Esophagus muscularis mucosa (tissue), 4 donors: ENCODE measurements around the gene PWWP3B. TPM values are rescaled to one million over a fixed set of nuclear protein-coding genes. Genes with fewer than 3 reads are reported as not detected.

Experiments
- DNase-seq: peaks from one replicate; pipeline ENCODE4 v3.0.0-alpha.2; 2017; ENCODE audit errors: extremely low spot score
- H3K27ac ChIP-seq, 4 donors: fragments of 200-600 bp; sonication (generic); replicated peaks in 1 of 4; 1 replicate in 3 of 4; 2 replicates in 1 of 4; pipeline ENCODE4 v1.5.1; 2016 to 2019; ENCODE audit warnings: mild to moderate bottlenecking in 1 of 4
- H3K27me3 ChIP-seq, 4 donors: fragments of 200-600 bp; sonication (generic); one replicate each; pipeline versions ENCODE4 v1.5.1 to v1.6.0; 2016 to 2019
- H3K36me3 ChIP-seq, 4 donors: fragments of 200-600 bp; sonication (generic); one replicate each; pipeline ENCODE4 v1.5.1; 2016 to 2019
- H3K4me1 ChIP-seq, 4 donors: fragments of 200-600 bp; sonication (generic); one replicate each; pipeline ENCODE4 v1.5.1; 2016 to 2019
- H3K4me3 ChIP-seq, 4 donors: fragments of 200-600 bp; sonication (generic); 1 replicate in 2 of 4; 2 replicates in 2 of 4; pipeline ENCODE4 v1.5.1; 2016 to 2019; ENCODE audit warnings: mild to moderate bottlenecking in 4 of 4, moderate library complexity in 1 of 4
- H3K9me3 ChIP-seq, 4 donors: fragments of 200-600 bp; sonication (generic); 1 replicate in 3 of 4; 2 replicates in 1 of 4; pipeline ENCODE4 v1.5.1; 2016 to 2019
- EP300 ChIP-seq: sonication (generic); formaldehyde crosslinking; IDR thresholded peaks from one replicate; pipeline ENCODE4 v1.6.1; 2017; ENCODE audit warnings: antibody characterized with exemption
- POLR2A ChIP-seq: fragments of 450-650 bp; IDR thresholded peaks from one replicate; pipeline ENCODE4 v1.6.1; 2017; ENCODE audit warnings: antibody characterized with exemption, moderate library complexity, mild to moderate bottlenecking, low read depth
- POLR2AphosphoS5 ChIP-seq, 2 donors: sonication (generic); formaldehyde crosslinking; IDR thresholded peaks; one replicate each; pipeline ENCODE4 v1.6.1; 2017; ENCODE audit warnings: antibody characterized with exemption in 2 of 2
- WGBS: methylation state at CpG from one replicate; pipeline ENCODE4 v1.1.5; 2018; 5-methylcytosine and 5-hydroxymethylcytosine counted together
- intact Hi-C: fragments of 100-400 bp; cut with DNase I; formaldehyde crosslinking; loops from one replicate; pipeline ENCODE4 v1.15.1; 2023
- total RNA-seq, 4 donors: library from RNA; depleted of rRNA; stranded (reverse); fragments of >200 nt; gene quantifications; one replicate each; pipeline versions ENCODE4 v1.1.0 to v1.2.1, GENCODE V29; 2016
- TF ChIP-seq, protein P1 (sequence below), 3 experiments: fragments of 200-600 bp in 2 of 3; fragments of 450-650 bp in 1 of 3; sonication (generic) in 2 of 3; IDR thresholded peaks; one replicate each; pipeline ENCODE4 v1.5.1; 2017 to 2019; ENCODE audit warnings: antibody characterized with exemption in 3 of 3, mild to moderate bottlenecking in 2 of 3, moderate library complexity in 1 of 3

Gene PWWP3B
- under 1 TPM in 3 of 4 donors, not detected in 1; 0.13 to 0.33 (median 0.23) TPM for total RNA-seq

DNA sequence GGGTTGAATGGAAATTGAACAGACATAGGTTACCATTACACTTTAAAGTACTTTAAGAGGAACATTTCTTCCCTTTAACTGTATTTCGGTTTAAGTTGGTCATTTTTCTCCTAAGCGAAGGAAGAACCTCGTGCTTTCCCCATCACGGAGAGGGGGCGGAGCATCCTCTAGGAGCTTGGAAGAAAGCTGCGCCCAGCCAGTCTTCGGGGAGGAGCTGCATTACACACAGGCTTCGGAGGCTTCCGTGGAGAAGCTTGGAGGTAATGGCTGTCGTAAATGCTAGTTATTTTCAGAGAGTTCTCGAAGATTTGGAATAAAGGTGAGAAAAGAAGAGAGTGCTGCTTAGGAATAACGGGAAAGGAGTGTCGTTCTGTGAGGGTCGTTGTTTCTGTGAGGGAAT, at the start of gene PWWP3B:
TSS of gene PWWP3B (plus strand) at position 199 of the 400 bp plus-strand sequence. CDS start 37,128 bp downstream, outside the sequence.
- no peaks in the 10 kb centered on the region for H3K36me3 ChIP-seq
- 27% methylated on average over 14 of the region's 14 CpGs for WGBS
- H3K27ac ChIP-seq, result no peak within 1 kb of the TSS
- H3K4me3 ChIP-seq, result no peak within 1 kb of the TSS
- H3K9me3 ChIP-seq, result no peaks in the 10 kb centered on the region
- no peak for DNase-seq
- H3K27me3 ChIP-seq, result peaks cover 0 to 7% (median 0%) of the 10 kb centered on the region in 4 donors
- H3K4me1 ChIP-seq, result no peaks in the 10 kb centered on the region
- intact Hi-C loops, result no loop called here
- no peak for TF ChIP-seq POLR2AphosphoS5 (IDR thresholded peaks at IDR 0.05)
- TF ChIP-seq, protein P1, sequence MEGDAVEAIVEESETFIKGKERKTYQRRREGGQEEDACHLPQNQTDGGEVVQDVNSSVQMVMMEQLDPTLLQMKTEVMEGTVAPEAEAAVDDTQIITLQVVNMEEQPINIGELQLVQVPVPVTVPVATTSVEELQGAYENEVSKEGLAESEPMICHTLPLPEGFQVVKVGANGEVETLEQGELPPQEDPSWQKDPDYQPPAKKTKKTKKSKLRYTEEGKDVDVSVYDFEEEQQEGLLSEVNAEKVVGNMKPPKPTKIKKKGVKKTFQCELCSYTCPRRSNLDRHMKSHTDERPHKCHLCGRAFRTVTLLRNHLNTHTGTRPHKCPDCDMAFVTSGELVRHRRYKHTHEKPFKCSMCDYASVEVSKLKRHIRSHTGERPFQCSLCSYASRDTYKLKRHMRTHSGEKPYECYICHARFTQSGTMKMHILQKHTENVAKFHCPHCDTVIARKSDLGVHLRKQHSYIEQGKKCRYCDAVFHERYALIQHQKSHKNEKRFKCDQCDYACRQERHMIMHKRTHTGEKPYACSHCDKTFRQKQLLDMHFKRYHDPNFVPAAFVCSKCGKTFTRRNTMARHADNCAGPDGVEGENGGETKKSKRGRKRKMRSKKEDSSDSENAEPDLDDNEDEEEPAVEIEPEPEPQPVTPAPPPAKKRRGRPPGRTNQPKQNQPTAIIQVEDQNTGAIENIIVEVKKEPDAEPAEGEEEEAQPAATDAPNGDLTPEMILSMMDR (IDR thresholded peaks at IDR 0.05), result no peak

DNA sequence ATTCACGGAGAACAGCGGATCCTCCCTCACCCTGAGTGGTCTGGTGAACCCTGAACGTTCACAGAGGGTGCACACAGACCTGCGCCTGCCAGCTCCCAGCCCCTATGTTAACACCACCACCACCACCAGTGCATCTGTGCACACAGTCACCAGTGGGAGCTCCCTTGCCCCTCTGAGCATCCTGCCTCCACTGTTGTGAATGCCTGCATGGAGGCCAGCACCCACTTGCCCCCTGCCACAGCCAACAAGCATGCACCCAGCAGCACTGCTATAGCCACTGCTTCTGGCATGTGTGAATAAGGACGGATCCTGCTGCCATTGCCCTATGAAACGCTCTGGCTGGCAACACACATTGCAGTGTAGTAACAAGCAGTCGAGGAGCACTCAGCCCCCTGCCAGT, 29.1 kb upstream of the PWWP3B start:
- intact Hi-C loops, result no loop called here
- no peak for TF ChIP-seq POLR2AphosphoS5 (IDR thresholded peaks at IDR 0.05)
- no peak for TF ChIP-seq POLR2A
- TF ChIP-seq, protein P1 (IDR thresholded peaks at IDR 0.05), result no peak
- TF ChIP-seq EP300, result no peak
- 73% methylated on average over 7 of the region's 7 CpGs for WGBS

DNA sequence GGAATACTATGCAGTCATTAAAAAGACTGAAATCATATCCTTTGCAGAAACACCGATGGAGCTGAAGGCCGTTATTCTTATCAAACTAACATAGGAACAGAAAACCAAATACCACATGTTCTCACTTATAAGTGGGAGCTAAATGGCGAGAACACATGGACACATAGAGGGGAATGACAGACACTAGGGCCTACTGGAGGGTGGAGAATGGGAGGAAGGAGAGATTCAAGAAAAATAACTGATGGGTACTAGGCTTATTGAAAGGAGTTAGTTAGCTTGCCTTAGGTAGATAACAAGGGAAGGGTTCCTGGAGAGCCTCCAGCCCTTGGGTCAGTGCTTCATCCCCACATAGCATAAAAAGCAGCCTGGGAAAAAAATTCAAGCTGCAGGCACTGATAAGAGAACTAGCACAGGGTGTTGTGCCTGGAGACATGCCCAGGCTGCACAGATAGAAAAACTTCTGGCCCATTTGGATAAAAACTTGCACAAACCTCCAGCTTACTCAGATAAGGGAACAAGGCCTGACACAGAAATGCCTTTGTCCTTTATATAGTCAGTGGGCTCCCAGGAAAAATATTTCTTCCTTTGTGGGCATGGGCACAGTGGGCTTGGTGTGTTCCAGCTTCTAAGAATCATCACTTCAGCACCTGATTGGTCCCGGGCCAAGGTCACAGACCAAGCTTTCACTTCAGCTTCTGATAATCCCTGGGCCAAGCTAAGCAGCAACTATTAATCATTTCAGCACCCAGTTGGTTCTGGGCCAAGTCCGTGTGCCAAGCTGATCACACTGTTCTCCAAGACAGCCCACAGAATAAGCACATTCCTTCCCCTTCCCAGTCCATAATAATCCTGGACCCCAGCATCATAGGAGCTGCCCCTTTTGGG, 23.1 kb upstream of the PWWP3B start:
- no peaks in the 10 kb centered on the region for H3K4me1 ChIP-seq
- TF ChIP-seq POLR2A (no peak), POLR2AphosphoS5 (IDR thresholded peaks at IDR 0.05) (no peak), EP300 (no peak)
- TF ChIP-seq, protein P1 (IDR thresholded peaks at IDR 0.05), result no peak
- no peaks in the 10 kb centered on the region for H3K27me3 ChIP-seq
- H3K4me3 ChIP-seq, result no peak overlapping the region
- DNase-seq, result no peak
- no peaks in the 10 kb centered on the region for H3K36me3 ChIP-seq
- intact Hi-C loops, result no loop called here
- peaks cover 0 to 4% (median 0%) of the 10 kb centered on the region in 4 donors for H3K9me3 ChIP-seq
- H3K27ac ChIP-seq, result no peak overlapping the region
- 55% methylated on average over 5 of the region's 5 CpGs for WGBS

More for the DNA sequence above, 29.1 kb upstream of the PWWP3B start:
- no peaks in the 10 kb centered on the region for H3K27me3 ChIP-seq
- H3K36me3 ChIP-seq, result no peaks in the 10 kb centered on the region
- H3K9me3 ChIP-seq, result peaks cover 0 to 4% (median 0%) of the 10 kb centered on the region in 4 donors
- H3K4me3 ChIP-seq, result no peak overlapping the region
- no peak overlapping the region for H3K27ac ChIP-seq
- DNase-seq, result no peak
- no peaks in the 10 kb centered on the region for H3K4me1 ChIP-seq

DNA sequence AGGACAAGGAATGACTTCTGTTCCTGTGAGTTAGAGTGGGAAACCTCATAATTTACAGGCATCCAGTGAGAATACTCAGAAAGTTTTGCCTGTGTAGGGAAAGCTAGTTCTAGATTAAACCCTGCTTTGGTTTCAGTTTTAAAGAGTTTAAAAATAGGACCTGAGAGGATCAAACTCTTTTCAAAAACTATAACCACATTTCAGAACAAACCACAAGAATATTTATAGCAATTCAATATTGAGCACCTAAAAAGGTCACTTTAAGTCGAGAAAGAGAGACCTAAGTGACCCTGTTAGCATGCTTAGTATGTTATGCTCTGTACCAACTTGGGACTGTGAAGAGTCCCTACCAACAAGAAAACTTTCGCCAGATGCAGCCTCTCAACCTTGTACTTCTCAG, 17.4 kb upstream of the PWWP3B start:
- Histone ChIP-seq H3K36me3 (no peaks in the 10 kb centered on the region), H3K9me3 (no peaks in the 10 kb centered on the region), H3K27ac (no peak overlapping the region), H3K4me3 (no peak overlapping the region), H3K27me3 (no peaks in the 10 kb centered on the region), H3K4me1 (no peaks in the 10 kb centered on the region)
- DNase-seq, result no peak
- no peak for TF ChIP-seq EP300
- TF ChIP-seq, protein P1 (IDR thresholded peaks at IDR 0.05), result no peak
- no peak for TF ChIP-seq POLR2A
- TF ChIP-seq POLR2AphosphoS5 (IDR thresholded peaks at IDR 0.05), result no peak
- WGBS, result 60% methylated on average over 2 of the region's 2 CpGs
- intact Hi-C loops, result no loop called here
